Caco-2 (cell line): ENCODE measurements around the gene RAB9A. TPM values are rescaled to one million over a fixed set of nuclear protein-coding genes. Genes with fewer than 3 reads are reported as not detected.
"Not testable (repeated sequence)": the region's sequence is repeated elsewhere in the genome, so short reads cannot be mapped to it uniquely, and the experiment has no call there.

Experiments used
- BruUV-seq: library from RNA; stranded (reverse); fragments of 400-500 nt; replicated peaks from 2 replicates; lab custom pipeline; 2021; lab: Mats Ljungman, UMichigan
- CTCF ChIA-PET: fragments of 300-600 bp; sonication (Branson Sonifier 250); formaldehyde crosslinking; loops from one replicate; lab custom pipeline; 2022; ENCODE audit warnings: antibody characterized with exemption; lab: Charles Lee
- POLR2A ChIA-PET: fragments of 300-600 bp; sonication (Branson Sonifier 250); formaldehyde crosslinking; loops from one replicate; lab custom pipeline; 2022; ENCODE audit warnings: antibody characterized with exemption; lab: Charles Lee
- DNase-seq, 2 experiments: peaks; one replicate each; pipeline versions ENCODE4 v3.0.0 to v3.0.0-alpha.2; 2020 to 2022
- H3K27me3 ChIP-seq: replicated peaks from 2 replicates; pipeline ENCODE4 v1.6.0; 2011; ENCODE audit warnings: low read length; ENCODE audit not compliant: control insufficient read depth, insufficient read depth
- H3K36me3 ChIP-seq: 2 replicates; pipeline ENCODE4 v1.5.1; 2011; ENCODE audit warnings: low read length; ENCODE audit not compliant: control insufficient read depth, insufficient read depth
- H3K4me1 ChIP-seq: fragments of 250-450 bp; sonication (Bioruptor Pico); 2 replicates; pipeline ENCODE4 v1.5.1; 2020; ENCODE audit warnings: mild to moderate bottlenecking
- H3K4me3 ChIP-seq: 2 replicates; pipeline ENCODE4 v1.5.1; 2011; ENCODE audit warnings: low read depth, mild to moderate bottlenecking, control low read depth, low read length
- H3K9me3 ChIP-seq: fragments of 250-450 bp; sonication (Bioruptor Pico); 2 replicates; pipeline ENCODE4 v1.5.1; 2020; ENCODE audit warnings: mild to moderate bottlenecking, moderate library complexity
- H3K27ac Mint-ChIP-seq: one replicate; pipeline ENCODE4 v1.8.0; 2022; ENCODE audit warnings: mixed read lengths; ENCODE audit not compliant: unreplicated experiment
- H3K27me3 Mint-ChIP-seq: one replicate; pipeline ENCODE4 v1.8.0; 2022; ENCODE audit warnings: mixed read lengths; ENCODE audit not compliant: insufficient read depth, unreplicated experiment
- H3K36me3 Mint-ChIP-seq: one replicate; pipeline ENCODE4 v1.8.0; 2022; ENCODE audit warnings: mild to moderate bottlenecking, mixed read lengths; ENCODE audit not compliant: insufficient read depth, unreplicated experiment
- H3K4me1 Mint-ChIP-seq: one replicate; pipeline ENCODE4 v1.8.0; 2022; ENCODE audit warnings: low read depth, mixed read lengths; ENCODE audit not compliant: unreplicated experiment
- H3K4me3 Mint-ChIP-seq: one replicate; pipeline ENCODE4 v1.8.0; 2022; ENCODE audit warnings: mild to moderate bottlenecking, moderate library complexity, mixed read lengths; ENCODE audit not compliant: unreplicated experiment
- H3K9me3 Mint-ChIP-seq: one replicate; pipeline ENCODE4 v1.8.0; 2022; ENCODE audit warnings: mixed read lengths; ENCODE audit not compliant: unreplicated experiment
- intact Hi-C: fragments of 100-400 bp; cut with micrococcal nuclease; formaldehyde crosslinking; loops from one replicate; pipeline ENCODE4 v1.10.0; 2022; ENCODE audit not compliant: unreplicated experiment
- total RNA-seq: library from RNA; stranded (reverse); gene quantifications from 2 replicates; pipeline ENCODE4 v1.2.3, GENCODE V29; 2022
- TF ChIP-seq, protein P1 (sequence below), 2 experiments: fragments of 200-600 bp in 1 of 2; IDR thresholded peaks; 1 replicate in 1 of 2; 2 replicates in 1 of 2; pipeline versions ENCODE4 v1.5.1 to v1.8.0; 2011 to 2022; ENCODE audit warnings: antibody characterized with exemption in 1 of 2, control low read depth in 1 of 2, inconsistent platforms in 1 of 2, low read depth in 1 of 2, low read length in 1 of 2, mild to moderate bottlenecking in 1 of 2, moderate library complexity in 1 of 2; ENCODE audit not compliant: insufficient read depth in 1 of 2, severe bottlenecking in 1 of 2, unreplicated experiment in 1 of 2

RAB9A gene
- total RNA-seq, 1 experiment from 2014 or later: 22.9 TPM

DNA sequence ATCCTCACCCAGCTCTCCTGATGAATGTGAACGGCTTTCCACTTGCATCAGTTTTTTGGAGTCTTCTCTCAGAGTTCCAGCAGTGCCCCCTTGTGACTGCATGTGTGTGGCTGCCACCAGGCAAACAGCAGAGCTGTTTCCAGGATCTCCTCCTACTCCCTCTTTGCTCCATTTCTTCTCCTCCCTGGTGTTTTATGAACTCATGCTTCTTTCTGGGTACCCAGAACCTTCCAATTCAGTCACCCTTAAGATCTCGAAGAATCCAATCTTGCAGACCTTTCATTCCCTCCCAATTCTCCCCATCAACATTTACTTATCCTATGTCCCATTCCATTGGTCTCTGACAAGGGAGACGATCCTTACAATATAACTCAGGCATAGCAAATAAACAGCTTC is 42.8 kb upstream of the RAB9A start:
- no peaks in the 10 kb centered on the region for H3K27me3 ChIP-seq
- Mint-ChIP-seq H3K27ac (no peak overlapping the region), H3K4me1 (peaks cover 6% of the 10 kb centered on the region), H3K4me3 (no peak overlapping the region), H3K36me3 (no peaks in the 10 kb centered on the region), H3K9me3 (no peaks in the 10 kb centered on the region), H3K27me3 (no peaks in the 10 kb centered on the region)
- intact Hi-C loops: loop anchor here (1.0 to 5.0 kb wide), 3 partner anchors 124 to 674 kb away; no protein-coding TSS in a partner anchor
- peak; percentile 44 to 63 for DNase-seq
- H3K4me1 ChIP-seq: no peaks in the 10 kb centered on the region
- no peaks in the 10 kb centered on the region for H3K36me3 ChIP-seq
- TF ChIP-seq, protein P1, sequence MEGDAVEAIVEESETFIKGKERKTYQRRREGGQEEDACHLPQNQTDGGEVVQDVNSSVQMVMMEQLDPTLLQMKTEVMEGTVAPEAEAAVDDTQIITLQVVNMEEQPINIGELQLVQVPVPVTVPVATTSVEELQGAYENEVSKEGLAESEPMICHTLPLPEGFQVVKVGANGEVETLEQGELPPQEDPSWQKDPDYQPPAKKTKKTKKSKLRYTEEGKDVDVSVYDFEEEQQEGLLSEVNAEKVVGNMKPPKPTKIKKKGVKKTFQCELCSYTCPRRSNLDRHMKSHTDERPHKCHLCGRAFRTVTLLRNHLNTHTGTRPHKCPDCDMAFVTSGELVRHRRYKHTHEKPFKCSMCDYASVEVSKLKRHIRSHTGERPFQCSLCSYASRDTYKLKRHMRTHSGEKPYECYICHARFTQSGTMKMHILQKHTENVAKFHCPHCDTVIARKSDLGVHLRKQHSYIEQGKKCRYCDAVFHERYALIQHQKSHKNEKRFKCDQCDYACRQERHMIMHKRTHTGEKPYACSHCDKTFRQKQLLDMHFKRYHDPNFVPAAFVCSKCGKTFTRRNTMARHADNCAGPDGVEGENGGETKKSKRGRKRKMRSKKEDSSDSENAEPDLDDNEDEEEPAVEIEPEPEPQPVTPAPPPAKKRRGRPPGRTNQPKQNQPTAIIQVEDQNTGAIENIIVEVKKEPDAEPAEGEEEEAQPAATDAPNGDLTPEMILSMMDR (IDR thresholded peaks at IDR 0.05; ENCODE audit: insufficient read depth in 1 of 2, low read depth in 1 of 2, low read length in 1 of 2, severe bottlenecking in 1 of 2, unreplicated experiment in 1 of 2): peak; percentile 48 to 61
- ChIA-PET CTCF (interaction anchor here (0.6 to 1.4 kb wide), 7 partner anchors 88 to 383 kb away, joined by 3 to 26 read pairs (median 3); partner anchors contain the start of genes GEMIN8, OFD1 and TRAPPC2), POLR2A (no interaction called here)
- BruUV-seq: no TSS peak
- no peak overlapping the region for H3K4me3 ChIP-seq
- H3K9me3 ChIP-seq: no peaks in the 10 kb centered on the region

DNA sequence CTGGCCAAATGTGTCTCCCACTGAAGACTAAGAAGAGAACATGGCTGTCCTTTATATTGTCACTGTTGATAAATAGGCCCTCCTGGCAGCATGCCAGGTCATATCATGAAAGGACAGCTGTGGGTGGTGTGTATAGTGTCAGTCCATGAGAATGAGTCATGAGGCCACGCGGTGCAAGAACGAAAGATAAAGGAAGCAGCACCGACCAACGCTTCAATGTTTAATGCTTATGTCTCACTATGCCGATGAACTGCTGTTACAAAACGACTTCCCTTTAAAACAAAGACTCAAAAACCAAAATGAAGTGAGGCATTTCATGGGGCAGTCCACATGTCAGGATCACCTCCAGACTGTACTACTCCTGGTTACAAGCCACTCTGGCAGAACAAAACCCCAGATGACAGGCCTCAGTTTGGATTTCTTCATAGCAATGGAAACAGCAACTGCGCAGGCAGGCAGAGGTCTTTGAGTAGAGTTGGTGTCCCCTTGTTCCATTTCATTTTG is 41.2 kb upstream of the RAB9A start:
- ChIA-PET POLR2A (no interaction called here), CTCF (no interaction called here)
- TF ChIP-seq, protein P1 (IDR thresholded peaks at IDR 0.05; ENCODE audit: insufficient read depth in 1 of 2, low read depth in 1 of 2, low read length in 1 of 2, severe bottlenecking in 1 of 2, unreplicated experiment in 1 of 2): no peak
- Histone ChIP-seq H3K27me3 (no peaks in the 10 kb centered on the region), H3K36me3 (no peaks in the 10 kb centered on the region), H3K4me1 (no peaks in the 10 kb centered on the region), H3K4me3 (no peak overlapping the region), H3K9me3 (no peaks in the 10 kb centered on the region)
- no peak overlapping the region for H3K27ac Mint-ChIP-seq
- H3K4me1 Mint-ChIP-seq: peaks cover 6% of the 10 kb centered on the region
- intact Hi-C loops: loop anchor here (5.0 kb wide), 2 partner anchors 125 to 675 kb away; no protein-coding TSS in a partner anchor
- peak in 1 of 2 experiments; percentile 55 for DNase-seq
- BruUV-seq: no TSS peak
- H3K36me3 Mint-ChIP-seq: no peaks in the 10 kb centered on the region
- H3K9me3 Mint-ChIP-seq: no peaks in the 10 kb centered on the region
- no peaks in the 10 kb centered on the region for H3K27me3 Mint-ChIP-seq
- no peak overlapping the region for H3K4me3 Mint-ChIP-seq

DNA sequence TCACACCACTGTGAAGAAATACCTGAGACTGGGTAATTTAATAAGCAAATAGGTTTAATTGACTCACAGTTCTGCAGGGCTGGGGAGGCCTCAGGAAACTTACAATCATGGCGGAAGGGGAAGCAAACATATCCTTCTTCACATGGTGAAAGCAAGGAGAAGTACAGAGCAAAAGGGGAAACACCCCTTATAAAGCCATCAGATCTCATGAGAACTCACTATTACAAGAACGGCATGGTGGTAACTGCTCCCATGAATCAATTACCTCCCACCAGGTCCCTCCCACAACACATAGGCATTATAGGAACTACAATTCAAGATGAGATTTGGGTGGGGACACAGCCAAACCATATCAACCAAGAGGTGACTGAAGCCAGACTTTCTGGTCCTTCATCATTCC is 40.6 kb upstream of the RAB9A start:
- BruUV-seq, H3K27me3 Mint-ChIP-seq, H3K4me1 Mint-ChIP-seq, H3K36me3 Mint-ChIP-seq, H3K9me3 ChIP-seq, CTCF ChIA-PET, H3K27ac Mint-ChIP-seq, POLR2A ChIA-PET, H3K4me3 ChIP-seq, H3K4me3 Mint-ChIP-seq, DNase-seq, H3K27me3 ChIP-seq, H3K4me1 ChIP-seq, H3K36me3 ChIP-seq, H3K9me3 Mint-ChIP-seq: not testable (repeated sequence)
- intact Hi-C loops: loop anchor here (5.0 kb wide), 2 partner anchors 126 to 676 kb away; no protein-coding TSS in a partner anchor
